Subcutaneous abdominal adipose tissue (tissue), 5 donors: Measurements from ENCODE around the gene MED13L.

Source experiments
- H3K27ac ChIP-seq: one replicate; pipeline ENCODE4 v1.7.0; 2013; ENCODE audit warnings: low read depth, mild to moderate bottlenecking, inconsistent platforms, low read length, moderate library complexity
- H3K27me3 ChIP-seq, 5 donors: one replicate each; pipeline ENCODE4 v1.7.0; 2013; ENCODE audit warnings: low read length in 5 of 5, inconsistent platforms in 1 of 5; ENCODE audit not compliant: control insufficient read depth in 5 of 5, insufficient read depth in 4 of 5
- H3K36me3 ChIP-seq, 5 donors: one replicate each; pipeline ENCODE4 v1.7.0; 2013; ENCODE audit warnings: low read length in 5 of 5; ENCODE audit not compliant: control insufficient read depth in 5 of 5, insufficient read depth in 5 of 5
- H3K4me1 ChIP-seq, 5 donors: one replicate each; pipeline ENCODE4 v1.7.0; 2013; ENCODE audit warnings: low read length in 5 of 5, mild to moderate bottlenecking in 3 of 5, moderate library complexity in 1 of 5; ENCODE audit not compliant: control insufficient read depth in 5 of 5, insufficient read depth in 5 of 5
- H3K4me3 ChIP-seq, 5 donors: one replicate each; pipeline ENCODE4 v1.7.0; 2013; ENCODE audit warnings: low read length in 5 of 5, low read depth in 1 of 5
- H3K9ac ChIP-seq, 5 donors: one replicate each; pipeline ENCODE4 v1.7.0; 2013; ENCODE audit warnings: low read length in 5 of 5, mild to moderate bottlenecking in 4 of 5, moderate library complexity in 3 of 5
- H3K9me3 ChIP-seq, 5 donors: one replicate each; pipeline ENCODE4 v1.7.0; 2013; ENCODE audit warnings: low read length in 5 of 5; ENCODE audit not compliant: control insufficient read depth in 5 of 5
- donor health status: healthy.
- donor health status: healthy.
- donor health status: healthy.
- donor health status: healthy.
- donor health status: healthy.

Gene MED13L

GRCh38 chr12:116249938-116250337 is 27.6 kb downstream of the MED13L start:
- Histone ChIP-seq H3K27me3 (no peaks in the 10 kb centered on the region), H3K4me1 (peaks cover 0 to 17% (median 15%) of the 10 kb centered on the region in 5 donors), H3K9ac (no peak overlapping the region), H3K27ac (no peak overlapping the region), H3K36me3 (no peaks in the 10 kb centered on the region), H3K9me3 (peaks cover 0 to 11% (median 0%) of the 10 kb centered on the region in 5 donors), H3K4me3 (no peak overlapping the region)

GRCh38 chr12:116248930-116249329 is 28.6 kb downstream of the MED13L start:
- no peak overlapping the region for H3K27ac ChIP-seq
- H3K4me3 ChIP-seq = no peak overlapping the region
- no peaks in the 10 kb centered on the region for H3K27me3 ChIP-seq
- H3K9me3 ChIP-seq = peaks cover 0 to 11% (median 0%) of the 10 kb centered on the region in 5 donors
- no peak overlapping the region for H3K9ac ChIP-seq
- no peaks in the 10 kb centered on the region for H3K36me3 ChIP-seq
- H3K4me1 ChIP-seq = peaks cover 0 to 26% (median 24%) of the 10 kb centered on the region in 5 donors

GRCh38 chr12:116248433-116248832 is 29.1 kb downstream of the MED13L start:
- no peaks in the 10 kb centered on the region for H3K27me3 ChIP-seq
- H3K4me3 ChIP-seq = no peak overlapping the region
- peaks cover 0 to 29% (median 28%) of the 10 kb centered on the region in 5 donors for H3K4me1 ChIP-seq
- no peak overlapping the region for H3K9ac ChIP-seq
- peaks cover 0 to 11% (median 0%) of the 10 kb centered on the region in 5 donors for H3K9me3 ChIP-seq
- no peak overlapping the region for H3K27ac ChIP-seq
- H3K36me3 ChIP-seq = peaks cover 0 to 3% (median 0%) of the 10 kb centered on the region in 5 donors

- no peaks in the 10 kb centered on the region for H3K27me3 ChIP-seq
- no peak overlapping the region for H3K4me3 ChIP-seq
- no peak overlapping the region for H3K27ac ChIP-seq
- peaks cover 0 to 3% (median 0%) of the 10 kb centered on the region in 5 donors for H3K36me3 ChIP-seq
- H3K4me1 ChIP-seq = peaks cover 0 to 34% (median 31%) of the 10 kb centered on the region in 5 donors
- peaks cover 0 to 11% (median 0%) of the 10 kb centered on the region in 5 donors for H3K9me3 ChIP-seq
- no peak overlapping the region for H3K9ac ChIP-seq
Measured at GRCh38 chr12:116247377-116247776, 30.1 kb downstream of the MED13L start.

GRCh38 chr12:116246490-116247179 is 30.9 kb downstream of the MED13L start:
- H3K9me3 ChIP-seq = peaks cover 0 to 5% (median 0%) of the 10 kb centered on the region in 5 donors
- H3K27ac ChIP-seq = no peak overlapping the region
- peaks cover 0 to 34% (median 31%) of the 10 kb centered on the region in 5 donors for H3K4me1 ChIP-seq
- H3K9ac ChIP-seq = no peak overlapping the region
- H3K36me3 ChIP-seq = peaks cover 0 to 3% (median 0%) of the 10 kb centered on the region in 5 donors
- H3K27me3 ChIP-seq = no peaks in the 10 kb centered on the region
- no peak overlapping the region for H3K4me3 ChIP-seq

- Histone ChIP-seq H3K36me3 (peaks cover 0 to 3% (median 0%) of the 10 kb centered on the region in 5 donors), H3K9ac (no peak overlapping the region), H3K4me1 (peaks cover 0 to 41% (median 34%) of the 10 kb centered on the region in 5 donors), H3K4me3 (no peak overlapping the region), H3K27me3 (no peaks in the 10 kb centered on the region), H3K9me3 (peaks cover 0 to 2% (median 0%) of the 10 kb centered on the region in 5 donors), H3K27ac (no peak overlapping the region)
Measured at GRCh38 chr12:116245189-116245588, 32.3 kb downstream of the MED13L start.

GRCh38 chr12:116244474-116245090 is 32.9 kb downstream of the MED13L start:
- Histone ChIP-seq H3K36me3 (peaks cover 0 to 3% (median 0%) of the 10 kb centered on the region in 5 donors), H3K9me3 (peaks cover 0 to under 1% (median 0%) of the 10 kb centered on the region in 5 donors), H3K4me3 (no peak overlapping the region), H3K9ac (no peak overlapping the region), H3K27me3 (no peaks in the 10 kb centered on the region), H3K27ac (no peak overlapping the region), H3K4me1 (peaks cover 0 to 41% (median 34%) of the 10 kb centered on the region in 5 donors)

GRCh38 chr12:116244001-116244400 is 33.5 kb downstream of the MED13L start:
- no peaks in the 10 kb centered on the region for H3K27me3 ChIP-seq
- peaks cover 0 to 3% (median 0%) of the 10 kb centered on the region in 5 donors for H3K36me3 ChIP-seq
- peaks cover 0 to 41% (median 34%) of the 10 kb centered on the region in 5 donors for H3K4me1 ChIP-seq
- H3K4me3 ChIP-seq = no peak overlapping the region
- peak overlapping the region; percentile 1 for H3K27ac ChIP-seq
- H3K9ac ChIP-seq = no peak overlapping the region
- H3K9me3 ChIP-seq = no peaks in the 10 kb centered on the region

- Histone ChIP-seq H3K4me1 (peaks cover 0 to 40% (median 34%) of the 10 kb centered on the region in 5 donors), H3K36me3 (peaks cover 0 to 3% (median 0%) of the 10 kb centered on the region in 5 donors), H3K9me3 (no peaks in the 10 kb centered on the region), H3K9ac (no peak overlapping the region), H3K27me3 (no peaks in the 10 kb centered on the region), H3K4me3 (no peak overlapping the region), H3K27ac (no peak overlapping the region)
Measured at GRCh38 chr12:116242740-116243139, 34.8 kb downstream of the MED13L start.

GRCh38 chr12:116241157-116241759 is 36.2 kb downstream of the MED13L start:
- peaks cover 0 to 3% (median 0%) of the 10 kb centered on the region in 5 donors for H3K36me3 ChIP-seq
- H3K9ac ChIP-seq = no peak overlapping the region
- H3K9me3 ChIP-seq = no peaks in the 10 kb centered on the region
- no peak overlapping the region for H3K4me3 ChIP-seq
- no peak overlapping the region for H3K27ac ChIP-seq
- H3K4me1 ChIP-seq = peaks cover 0 to 41% (median 28%) of the 10 kb centered on the region in 5 donors
- no peaks in the 10 kb centered on the region for H3K27me3 ChIP-seq
